ENCODE results near the gene CECR2. TPM values are rescaled to one million over a fixed set of nuclear protein-coding genes. Genes with fewer than 3 reads are reported as not detected.

CECR2 gene
- total and polyA plus RNA-seq, 4 donors = 1.1 to 14.5 (median 7.7) TPM

GRCh38 chr22:17493419-17493981 is 124.2 kb downstream of the CECR2 start:
- no peaks in the 10 kb centered on the region for H3K9me3 ChIP-seq (ENCODE audit: control insufficient read depth in 4 of 4, insufficient read depth in 3 of 4, low read length in 3 of 4)
- peaks cover 0 to 5% (median 2%) of the 10 kb centered on the region in 4 donors for H3K36me3 ChIP-seq (ENCODE audit: control insufficient read depth in 4 of 4, insufficient read depth in 4 of 4, low read length in 4 of 4)
- no peak overlapping the region for H3K4me3 ChIP-seq
- H3K27ac ChIP-seq (ENCODE audit: low read depth in 1 of 2, low read length in 1 of 2) = no peak overlapping the region
- no peaks in the 10 kb centered on the region for H3K27me3 ChIP-seq (ENCODE audit: control insufficient read depth in 3 of 3, insufficient read depth in 3 of 3, low read length in 2 of 3)
- 94 to 97% methylated on average over 3 of the region's 3 CpGs for WGBS, 2 donors
- ATAC-seq (ENCODE audit: insufficient read depth, low FRiP score) (no peak), DNase-seq (no peak)
- no peak overlapping the region for H3K9ac ChIP-seq (ENCODE audit: insufficient read depth in 1 of 2, low read length in 2 of 2)
- TF ChIP-seq CTCF (IDR thresholded peaks at IDR 0.05; ENCODE audit: control extremely low read depth, extremely low read depth) = no peak
- H3K4me1 ChIP-seq (ENCODE audit: control insufficient read depth in 5 of 5, insufficient read depth in 5 of 5, low read length in 5 of 5) = peaks cover 0 to 6% (median 0%) of the 10 kb centered on the region in 5 donors

DNA sequence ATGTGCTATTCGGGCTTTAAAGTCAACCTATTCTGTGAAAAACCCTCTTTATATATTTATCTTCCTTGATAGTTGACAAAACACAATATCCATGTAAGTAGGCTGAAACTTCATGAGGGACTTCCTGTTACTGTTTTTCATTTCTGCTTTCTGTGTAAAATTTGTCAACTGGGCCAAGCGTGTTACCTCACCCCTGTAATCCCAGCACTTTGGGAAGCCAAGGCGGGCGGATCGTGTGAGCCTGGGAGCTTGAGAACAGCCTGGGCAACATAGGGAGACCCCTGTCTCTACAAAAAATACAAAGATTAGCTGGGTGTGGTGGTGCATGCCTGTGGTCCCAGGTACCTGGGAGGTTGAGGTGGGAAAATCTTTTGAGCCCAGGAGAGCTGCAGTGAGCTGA is 127.6 kb downstream of the CECR2 start:
- ATAC-seq (ENCODE audit: insufficient read depth, low FRiP score) (no peak), DNase-seq (no peak)
- 62 to 76% methylated on average over 5 of the region's 5 CpGs for WGBS, 2 donors
- H3K27me3 ChIP-seq (ENCODE audit: control insufficient read depth in 3 of 3, insufficient read depth in 3 of 3, low read length in 2 of 3) = no peaks in the 10 kb centered on the region
- H3K4me3 ChIP-seq = no peak overlapping the region
- TF ChIP-seq CTCF (IDR thresholded peaks at IDR 0.05; ENCODE audit: control extremely low read depth, extremely low read depth) = no peak
- H3K36me3 ChIP-seq (ENCODE audit: control insufficient read depth in 4 of 4, insufficient read depth in 4 of 4, low read length in 4 of 4) = peaks cover 0 to 5% (median 1%) of the 10 kb centered on the region in 4 donors
- no peaks in the 10 kb centered on the region for H3K9me3 ChIP-seq (ENCODE audit: control insufficient read depth in 4 of 4, insufficient read depth in 3 of 4, low read length in 3 of 4)
- H3K4me1 ChIP-seq (ENCODE audit: control insufficient read depth in 5 of 5, insufficient read depth in 5 of 5, low read length in 5 of 5) = peaks cover 0 to 4% (median 0%) of the 10 kb centered on the region in 5 donors
- no peak overlapping the region for H3K27ac ChIP-seq (ENCODE audit: low read depth in 1 of 2, low read length in 1 of 2)
- H3K9ac ChIP-seq (ENCODE audit: insufficient read depth in 1 of 2, low read length in 2 of 2) = no peak overlapping the region

DNA sequence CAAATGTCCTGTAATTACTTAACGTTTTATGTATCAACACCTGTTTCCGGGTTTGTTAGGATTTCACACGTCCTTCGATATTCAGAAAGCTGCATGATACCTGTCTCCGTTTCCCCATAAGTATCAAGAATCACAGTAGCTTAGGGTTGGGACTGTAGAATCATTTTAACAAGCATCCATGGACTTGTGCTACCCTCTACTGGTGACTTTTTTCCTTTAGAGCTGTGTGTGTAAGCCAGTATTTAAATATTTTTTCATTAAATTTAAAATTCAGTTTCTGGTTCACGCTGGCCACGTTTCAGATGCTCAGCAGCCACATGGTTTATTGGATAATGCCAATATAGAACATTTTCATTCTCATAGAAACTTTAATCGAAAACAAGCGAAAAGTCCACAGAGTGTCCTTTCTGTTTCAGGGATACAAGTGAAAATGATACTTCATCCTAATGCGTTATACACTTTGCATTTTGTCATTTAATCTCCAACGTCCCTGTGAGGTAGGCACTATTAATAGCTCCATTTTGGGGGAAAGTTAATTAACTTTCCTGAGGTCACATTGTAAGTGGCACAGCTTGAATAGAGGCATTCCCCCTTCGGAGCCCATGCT is 132.5 kb downstream of the CECR2 start:
- H3K27me3 ChIP-seq (ENCODE audit: control insufficient read depth in 3 of 3, insufficient read depth in 3 of 3, low read length in 2 of 3) = no peaks in the 10 kb centered on the region
- DNase-seq = peak; percentile 49 to 89 (median 85)
- H3K36me3 ChIP-seq (ENCODE audit: control insufficient read depth in 4 of 4, insufficient read depth in 4 of 4, low read length in 4 of 4) = peaks cover 3 to 21% (median 8%) of the 10 kb centered on the region in 4 donors
- H3K9me3 ChIP-seq (ENCODE audit: control insufficient read depth in 4 of 4, insufficient read depth in 3 of 4, low read length in 3 of 4) = no peaks in the 10 kb centered on the region
- ATAC-seq (ENCODE audit: insufficient read depth, low FRiP score) = peak; percentile 69
- TF ChIP-seq CTCF (IDR thresholded peaks at IDR 0.05; ENCODE audit: control extremely low read depth, extremely low read depth) = peak; percentile 69
- WGBS, 2 donors = 50 to 54% methylated on average over 12 of the region's 12 CpGs
- no peaks in the 10 kb centered on the region for H3K4me1 ChIP-seq (ENCODE audit: control insufficient read depth in 5 of 5, insufficient read depth in 5 of 5, low read length in 5 of 5)
- H3K4me3 ChIP-seq = no peak overlapping the region
- H3K27ac ChIP-seq (ENCODE audit: low read depth in 1 of 2, low read length in 1 of 2) = no peak overlapping the region
- no peak overlapping the region for H3K9ac ChIP-seq (ENCODE audit: insufficient read depth in 1 of 2, low read length in 2 of 2)
